HL-60/S4 (cell line): ENCODE results near the gene BAX.
"Not testable (repeated sequence)": the region's sequence is repeated elsewhere in the genome, so short reads cannot be mapped to it uniquely, and the experiment has no call there.

Experiments used
- in situ Hi-C: fragments of 300-500 bp; cut with MboI; formaldehyde crosslinking; loops from 2 replicates; pipeline ENCODE4 v1.14.3; 2022; ENCODE audit warnings: low sequenced_read_pairs

BAX gene

GRCh38 chr19:48954595-48955307 is at the start of gene BAX:
Gene BAX, plus strand, starts transcription at chr19:48954875. Its CDS starts 54 bp downstream, at chr19:48954929.
- in situ Hi-C loops: no loop called here

GRCh38 chr19:48905664-48906063 is 49.0 kb upstream of the BAX start:
- in situ Hi-C loops: no loop called here

GRCh38 chr19:48906324-48906723 is 48.4 kb upstream of the BAX start:
- in situ Hi-C loops: no loop called here

- in situ Hi-C loops: no loop called here
Measured at GRCh38 chr19:48907671-48908070, 47.0 kb upstream of the BAX start.

- in situ Hi-C loops: not testable (repeated sequence)
Measured at GRCh38 chr19:48909424-48910077, 45.1 kb upstream of the BAX start.

GRCh38 chr19:48910803-48911202 is 43.9 kb upstream of the BAX start:
- in situ Hi-C loops: no loop called here

- in situ Hi-C loops: no loop called here
Measured at GRCh38 chr19:48913114-48913889, 41.4 kb upstream of the BAX start.

- in situ Hi-C loops: no loop called here
Measured at GRCh38 chr19:48914181-48914580, 40.5 kb upstream of the BAX start.

GRCh38 chr19:48915757-48916156 is 38.9 kb upstream of the BAX start:
- in situ Hi-C loops: no loop called here

- in situ Hi-C loops: no loop called here
Measured at GRCh38 chr19:48918071-48918470, 36.6 kb upstream of the BAX start.

- in situ Hi-C loops: no loop called here
Measured at GRCh38 chr19:48918801-48919247, 35.9 kb upstream of the BAX start.

- in situ Hi-C loops: not testable (repeated sequence)
Measured at GRCh38 chr19:48919271-48919670, 35.4 kb upstream of the BAX start.

GRCh38 chr19:48920949-48921348 is 33.7 kb upstream of the BAX start:
- in situ Hi-C loops: no loop called here

- in situ Hi-C loops: no loop called here
Measured at GRCh38 chr19:48921721-48922500, 32.8 kb upstream of the BAX start.

GRCh38 chr19:48922548-48923490 is 31.9 kb upstream of the BAX start:
- in situ Hi-C loops: no loop called here

- in situ Hi-C loops: no loop called here
Measured at GRCh38 chr19:48925240-48925843, 29.3 kb upstream of the BAX start.

- in situ Hi-C loops: not testable (repeated sequence)
Measured at GRCh38 chr19:48925890-48926289, 28.8 kb upstream of the BAX start.

GRCh38 chr19:48926909-48927308 is 27.8 kb upstream of the BAX start:
- in situ Hi-C loops: no loop called here

- in situ Hi-C loops: not testable (repeated sequence)
Measured at GRCh38 chr19:48927692-48928091, 27.0 kb upstream of the BAX start.
